Tongue (tissue), 2 donors: ENCODE measurements around the gene IL1F10. TPM values are rescaled to one million over a fixed set of nuclear protein-coding genes. Genes with fewer than 3 reads are reported as not detected.

Experiments
- DNase-seq: peaks from one replicate; pipeline ENCODE4 v3.0.0-alpha.2; 2015
- total RNA-seq: library from RNA; depleted of rRNA; stranded (reverse); fragments of >200 nt; gene quantifications from one replicate; pipeline ENCODE4 v1.2.3, GENCODE V29; 2014

Gene IL1F10
- total RNA-seq, 1 donor from 2014 or later: not detected

- DNase-seq: no peak
Measured at GRCh38 chr2:113058998-113059960, 8.5 kb upstream of the IL1F10 start, which contains the start of gene IL36RN. Gene IL36RN, plus strand, starts transcription at chr2:113059198. Its CDS starts 241 bp downstream, at chr2:113059439.

DNA sequence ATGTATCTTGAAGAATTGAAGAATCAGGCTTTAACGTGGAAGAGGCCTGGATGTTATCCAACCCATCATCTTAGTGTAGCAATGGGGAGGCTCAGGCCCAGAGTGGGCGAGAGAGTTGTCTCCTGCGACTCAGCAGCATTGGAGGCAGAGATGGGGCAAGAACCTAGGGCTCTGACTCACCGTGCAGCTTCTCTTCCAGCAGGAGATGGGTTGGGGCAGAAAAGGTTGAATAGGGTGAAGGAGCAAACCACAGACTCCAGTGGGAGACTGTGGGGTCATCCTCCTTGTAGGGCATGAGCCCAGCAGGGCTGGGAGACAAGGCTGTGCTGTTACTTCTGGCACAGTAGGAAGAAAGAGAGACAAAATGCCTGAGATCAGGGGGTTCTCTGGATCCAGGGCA, 7.4 kb upstream of the IL1F10 start:
- no peak for DNase-seq

DNA sequence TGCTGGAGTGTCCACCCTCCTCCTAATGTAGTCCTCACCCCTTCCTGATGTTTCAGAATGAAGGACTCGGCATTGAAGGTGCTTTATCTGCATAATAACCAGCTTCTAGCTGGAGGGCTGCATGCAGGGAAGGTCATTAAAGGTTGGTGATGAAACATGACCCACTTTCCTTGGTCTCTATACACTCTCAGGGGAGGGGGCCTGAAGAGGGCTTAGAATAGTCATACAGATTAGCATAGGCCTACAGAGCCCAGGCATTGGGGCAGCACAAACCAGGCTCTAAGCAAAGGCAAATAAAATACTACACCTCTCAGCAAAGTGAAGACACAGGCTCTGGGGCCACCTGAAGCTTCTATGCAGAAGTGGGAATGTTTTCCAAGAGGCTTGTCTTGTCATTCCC, 7.0 kb upstream of the IL1F10 start:
- DNase-seq: no peak

DNA sequence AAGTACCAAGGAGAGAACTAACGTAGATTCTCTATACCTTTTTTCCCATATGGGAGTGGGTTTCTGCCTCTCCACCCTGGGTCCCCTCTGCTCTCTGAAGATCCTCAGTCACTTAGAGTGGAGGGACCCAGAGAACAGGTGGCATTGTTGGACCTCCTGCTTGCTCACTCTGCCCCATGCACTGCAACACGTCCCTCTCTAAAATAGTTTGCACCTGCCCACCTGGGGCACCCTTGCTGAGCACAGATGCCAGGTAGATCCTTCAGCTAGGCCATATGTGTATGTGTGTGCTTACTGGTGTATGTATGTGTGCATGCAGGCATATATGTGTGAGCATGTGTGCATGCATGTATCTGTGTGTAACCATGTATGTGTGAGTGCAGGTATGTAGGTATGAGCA, 6.5 kb upstream of the IL1F10 start:
- DNase-seq: no peak

- no peak for DNase-seq
Measured at GRCh38 chr2:113061896-113062770, 5.6 kb upstream of the IL1F10 start.

GRCh38 chr2:113064281-113064680, 3.5 kb upstream of the IL1F10 start:
- no peak for DNase-seq

GRCh38 chr2:113064898-113065297, 2.9 kb upstream of the IL1F10 start:
- no peak for DNase-seq

DNA sequence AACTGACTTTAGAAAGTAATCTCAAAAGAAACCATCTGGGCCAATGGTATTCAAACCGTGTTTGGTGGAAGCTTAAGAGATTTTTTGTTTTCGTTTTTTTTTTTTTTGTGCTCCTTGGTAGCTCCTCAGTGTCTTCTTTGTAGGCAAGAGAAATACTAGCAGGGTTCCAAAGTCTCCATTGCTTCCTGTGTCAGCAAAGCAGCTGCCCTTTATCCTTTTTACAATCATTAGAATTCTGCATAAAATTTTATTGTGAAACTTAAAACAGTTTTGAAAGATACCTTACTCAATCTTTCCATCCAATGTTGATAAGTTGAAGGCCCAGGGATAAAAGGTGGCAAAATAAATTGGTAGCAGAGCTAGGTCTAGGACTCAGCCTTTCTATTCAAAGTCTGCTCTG, 479 bp downstream of the IL1F10 start:
- no peak for DNase-seq

DNA sequence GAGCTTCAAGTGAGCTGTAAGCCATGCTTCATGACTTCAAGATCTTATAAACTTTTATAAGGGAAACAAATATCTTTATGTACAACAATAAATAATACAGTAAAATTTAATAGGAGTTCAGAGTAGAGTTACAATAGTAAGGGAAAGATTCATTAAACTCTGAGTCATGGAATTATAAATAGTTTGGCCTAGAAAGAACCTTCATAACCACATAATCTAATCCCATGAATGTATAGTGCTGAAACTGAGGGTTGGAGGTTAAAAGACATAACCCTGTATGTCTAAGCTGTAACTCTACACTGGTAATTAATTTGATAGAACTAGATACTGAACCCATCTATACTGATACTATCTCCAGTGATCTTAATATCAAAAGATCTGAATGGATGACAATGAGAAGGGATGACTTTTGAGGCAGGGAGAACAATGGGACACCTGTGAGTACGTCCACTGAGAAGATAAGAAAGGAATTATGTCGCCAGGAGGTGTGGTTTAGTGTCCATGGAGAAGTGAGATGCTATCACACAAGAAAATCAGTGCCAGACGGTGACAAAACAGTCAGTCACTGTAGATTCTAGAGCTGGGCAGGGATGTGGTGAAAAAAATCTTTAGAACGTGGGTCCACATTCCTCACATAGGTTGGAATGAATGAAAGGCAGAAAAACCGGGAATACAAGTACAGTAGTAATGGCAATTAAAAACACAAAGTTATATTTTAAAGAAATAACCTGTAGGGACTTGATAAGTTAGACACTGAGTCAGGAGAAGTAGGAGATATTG, 1.1 kb downstream of the IL1F10 start:
- no peak for DNase-seq

DNA sequence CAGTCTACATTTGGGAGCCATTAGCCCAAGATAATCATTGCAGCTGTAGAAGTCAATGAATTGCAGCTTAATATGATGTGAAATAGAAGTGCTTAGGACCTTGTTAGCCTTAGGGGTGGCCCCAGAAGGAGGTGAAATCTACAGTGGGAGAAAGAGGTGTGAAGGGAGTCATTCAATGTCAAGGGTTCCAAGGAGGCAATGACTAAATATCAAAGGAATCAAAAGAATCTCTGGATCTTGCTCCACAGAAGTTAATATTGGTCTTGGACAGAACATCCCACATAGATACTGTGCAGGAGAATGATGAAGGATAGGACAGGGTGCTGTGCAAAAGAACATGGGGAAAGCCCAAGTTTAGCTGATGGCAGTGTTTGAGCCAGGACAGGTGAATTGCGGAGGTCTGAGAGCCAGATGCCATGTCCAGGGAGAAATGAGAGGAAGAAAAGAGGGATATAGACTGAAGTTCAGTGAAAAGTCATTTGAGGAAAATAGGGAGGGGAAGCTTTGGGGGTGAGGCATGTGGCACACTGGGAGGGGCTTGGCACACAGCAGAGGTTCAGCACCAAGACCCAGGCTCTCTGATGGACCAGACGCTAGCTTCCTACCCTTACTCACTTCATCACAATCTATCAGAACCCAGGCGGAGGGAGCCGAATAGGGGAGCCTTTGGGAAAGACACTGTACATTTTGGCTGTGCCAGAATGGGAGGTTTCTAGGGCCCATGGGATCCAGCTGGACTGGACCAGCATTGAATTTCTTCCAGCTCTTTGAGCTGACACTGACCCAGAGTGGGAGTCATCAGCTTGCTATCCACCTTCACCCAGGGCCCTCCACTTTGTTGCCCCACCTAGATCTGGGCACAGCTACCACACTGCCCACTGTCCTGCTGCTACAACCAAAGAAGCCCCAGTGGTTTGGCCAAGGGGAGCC, 2.2 kb downstream of the IL1F10 start:
- DNase-seq: no peak

- DNase-seq: no peak
Measured at GRCh38 chr2:113070606-113070975, 2.8 kb downstream of the IL1F10 start.

DNA sequence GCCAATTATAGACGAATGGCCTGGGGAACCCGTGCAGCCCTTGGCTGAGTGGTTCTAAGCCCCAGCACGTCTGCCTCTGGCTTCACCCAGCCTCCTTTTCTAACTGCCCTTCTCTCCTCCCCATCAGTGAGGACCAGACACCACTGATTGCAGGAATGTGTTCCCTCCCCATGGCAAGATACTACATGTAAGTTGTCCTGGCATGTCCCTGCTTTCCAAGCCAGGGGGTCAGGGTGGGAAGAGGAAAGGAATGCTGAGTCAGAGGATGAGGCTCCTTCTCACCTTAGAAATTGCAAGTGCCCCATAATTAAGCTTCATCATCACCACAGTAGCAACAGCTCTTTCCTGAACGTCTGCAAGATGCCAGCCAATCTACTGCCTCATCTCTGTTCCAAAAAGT, 4.8 kb downstream of the IL1F10 start:
- DNase-seq: no peak

GRCh38 chr2:113073325-113073834, 5.6 kb downstream of the IL1F10 start:
- no peak for DNase-seq

GRCh38 chr2:113075030-113075429, 7.3 kb downstream of the IL1F10 start:
- DNase-seq: no peak

GRCh38 chr2:113075600-113075999, 7.8 kb downstream of the IL1F10 start:
- DNase-seq: no peak

GRCh38 chr2:113076954-113077669, 9.3 kb downstream of the IL1F10 start:
- DNase-seq: peak; percentile 54

DNA sequence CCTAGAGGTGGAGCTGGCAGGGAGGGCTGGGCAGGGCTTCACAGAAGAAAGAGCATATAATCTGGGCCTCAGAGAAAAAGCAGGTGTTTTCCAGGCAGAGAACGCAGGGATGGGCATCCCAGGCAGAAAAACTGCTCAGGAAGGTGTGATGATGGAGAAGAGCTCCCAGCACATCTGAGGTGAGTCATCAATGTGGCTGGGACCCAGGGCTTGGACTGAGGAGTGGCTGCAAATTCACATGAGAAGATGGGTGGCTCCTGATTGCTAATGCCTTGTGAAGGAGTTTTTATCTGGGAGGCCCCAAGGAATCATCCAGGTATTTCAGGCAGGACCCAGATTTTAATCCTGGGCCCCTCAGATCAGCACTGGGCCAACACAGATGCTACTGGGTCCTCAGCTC, 10.2 kb downstream of the IL1F10 start:
- DNase-seq: no peak

DNA sequence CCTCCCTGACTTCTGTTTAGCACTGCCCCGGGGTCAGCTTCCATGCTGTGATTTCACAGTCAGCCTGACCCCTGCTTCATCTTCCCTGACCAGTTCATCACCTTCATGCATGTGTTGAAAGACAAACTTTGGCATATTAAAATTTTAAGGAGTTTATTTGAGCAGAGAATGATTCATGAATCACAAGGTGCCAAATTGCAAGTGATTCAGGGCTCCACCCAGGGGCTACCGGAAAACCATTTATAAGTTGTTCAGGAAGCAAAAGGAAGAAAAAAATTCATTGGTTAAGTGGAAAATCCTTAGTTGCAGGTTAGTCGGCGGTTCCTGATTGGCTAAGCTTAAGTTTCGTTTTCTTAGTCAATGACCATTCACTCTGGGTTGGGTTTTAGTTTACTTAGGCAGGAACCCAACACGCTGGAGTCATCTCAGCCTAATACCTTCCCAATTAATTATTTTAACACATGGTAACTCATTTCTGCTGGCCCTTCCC, 10.6 kb downstream of the IL1F10 start:
- DNase-seq: peak; percentile 31

DNA sequence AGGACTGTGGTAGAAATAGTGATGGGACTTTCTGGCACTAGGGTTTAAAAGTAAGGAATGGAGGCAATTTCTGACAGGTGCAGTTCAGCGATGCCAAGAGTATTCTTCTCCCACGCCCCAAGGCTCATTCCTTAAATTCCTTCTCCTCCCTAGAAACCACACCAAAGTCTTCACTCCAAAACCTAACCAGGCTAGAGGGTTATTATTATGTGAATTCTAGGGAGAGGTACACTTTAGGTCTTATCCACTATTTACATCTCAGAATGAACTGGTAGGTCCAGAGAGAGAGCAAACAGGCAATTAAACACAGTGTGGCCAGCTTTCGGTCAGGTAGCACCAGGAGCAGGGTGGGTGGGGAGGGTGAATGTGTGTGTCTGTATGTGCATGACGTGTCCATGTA, 11.4 kb downstream of the IL1F10 start:
- peak; percentile 26 for DNase-seq

- DNase-seq: peak; percentile 67
Measured at GRCh38 chr2:113080134-113080533, 12.4 kb downstream of the IL1F10 start.
